Neuronal stem cell (in vitro differentiated cells): ENCODE results near the gene ZNF365.

Experiments
- DNase-seq: peaks from one replicate; pipeline ENCODE4 v3.0.0-alpha.2; 2013; ENCODE audit warnings: low spot score
- H2AFZ ChIP-seq: one replicate; pipeline ENCODE4 v1.6.1; 2013; ENCODE audit warnings: mild to moderate bottlenecking, low read length, inconsistent platforms
- H2AK5ac ChIP-seq: 2 replicates; pipeline ENCODE4 v1.6.1; 2013; ENCODE audit warnings: low read depth, mild to moderate bottlenecking, inconsistent platforms, low read length, moderate library complexity, mixed read lengths
- H2BK120ac ChIP-seq: 2 replicates; pipeline ENCODE4 v1.6.1; 2013; ENCODE audit warnings: low read depth, mild to moderate bottlenecking, inconsistent platforms, low read length, moderate library complexity, mixed read lengths
- H2BK12ac ChIP-seq: one replicate; pipeline ENCODE4 v1.6.1; 2013; ENCODE audit warnings: low read length, inconsistent platforms
- H2BK15ac ChIP-seq: 2 replicates; pipeline ENCODE4 v1.6.1; 2013; ENCODE audit warnings: mild to moderate bottlenecking, low read length, inconsistent platforms, mixed read lengths
- H2BK5ac ChIP-seq: one replicate; pipeline ENCODE4 v1.6.1; 2013; ENCODE audit warnings: inconsistent platforms, mild to moderate bottlenecking, low read length, moderate library complexity
- H3K14ac ChIP-seq: one replicate; pipeline ENCODE4 v1.6.1; 2013; ENCODE audit warnings: low read length, inconsistent platforms
- H3K18ac ChIP-seq: 2 replicates; pipeline ENCODE4 v1.6.1; 2013; ENCODE audit warnings: low read length, inconsistent platforms
- H3K23ac ChIP-seq: 2 replicates; pipeline ENCODE4 v1.6.1; 2013; ENCODE audit warnings: low read depth, mild to moderate bottlenecking, mixed read lengths, low read length, inconsistent platforms; ENCODE audit not compliant: poor library complexity
- H3K27ac ChIP-seq: replicated peaks from 3 replicates; pipeline ENCODE4 v1.5.1; 2013; ENCODE audit warnings: low read length, inconsistent platforms
- H3K27me3 ChIP-seq, 3 experiments: 2 replicates each; pipeline ENCODE4 v1.6.1; 2013; ENCODE audit warnings: low read length in 3 of 3, mild to moderate bottlenecking in 2 of 3, inconsistent platforms in 1 of 3, low read depth in 1 of 3, mixed read lengths in 1 of 3, moderate library complexity in 1 of 3; ENCODE audit not compliant: control insufficient read depth in 3 of 3, insufficient read depth in 3 of 3
- H3K36me3 ChIP-seq, 2 donors: replicated peaks in 1 of 2; 2 replicates each; pipeline ENCODE4 v1.6.1; 2013; ENCODE audit warnings: low read length in 2 of 2; ENCODE audit not compliant: control insufficient read depth in 2 of 2, insufficient read depth in 2 of 2
- H3K4ac ChIP-seq: 2 replicates; pipeline ENCODE4 v1.6.1; 2013; ENCODE audit warnings: inconsistent platforms, mild to moderate bottlenecking, low read length, moderate library complexity
- H3K4me1 ChIP-seq, 2 donors: 1 replicate in 1 of 2; 2 replicates in 1 of 2; pipeline ENCODE4 v1.6.1; 2013; ENCODE audit warnings: low read length in 2 of 2, low read depth in 1 of 2; ENCODE audit not compliant: control insufficient read depth in 2 of 2, insufficient read depth in 1 of 2
- H3K4me2 ChIP-seq: one replicate; pipeline ENCODE4 v1.6.1; 2013; ENCODE audit warnings: mild to moderate bottlenecking, low read length, inconsistent platforms; ENCODE audit not compliant: insufficient read depth, poor library complexity, severe bottlenecking
- H3K4me3 ChIP-seq, 2 donors: 2 replicates each; pipeline ENCODE4 v1.5.1; 2013; ENCODE audit warnings: low read length in 2 of 2, mild to moderate bottlenecking in 2 of 2, inconsistent platforms in 1 of 2, moderate library complexity in 1 of 2
- H3K79me1 ChIP-seq: one replicate; pipeline ENCODE4 v1.6.1; 2013; ENCODE audit warnings: low read depth, mild to moderate bottlenecking, inconsistent platforms, low read length, moderate library complexity
- H3K9ac ChIP-seq: one replicate; pipeline ENCODE4 v1.6.1; 2013; ENCODE audit warnings: mild to moderate bottlenecking, low read depth, low read length, inconsistent platforms; ENCODE audit not compliant: poor library complexity
- H3K9me3 ChIP-seq, 2 donors: replicated peaks in 1 of 2; 2 replicates each; pipeline versions ENCODE3 to v1.6.1; 2013; ENCODE audit warnings: low read length in 2 of 2, mild to moderate bottlenecking in 2 of 2, inconsistent platforms in 1 of 2, low read depth in 1 of 2, mixed read lengths in 1 of 2, moderate library complexity in 1 of 2; ENCODE audit not compliant: control insufficient read depth in 2 of 2, insufficient read depth in 1 of 2
- H4K8ac ChIP-seq: one replicate; pipeline ENCODE4 v1.6.1; 2013; ENCODE audit warnings: low read depth, mild to moderate bottlenecking, inconsistent platforms, low read length, moderate library complexity
- H4K91ac ChIP-seq: one replicate; pipeline ENCODE4 v1.6.1; 2013; ENCODE audit warnings: low read length, low read depth, mild to moderate bottlenecking, inconsistent platforms; ENCODE audit not compliant: poor library complexity
- WGBS, 2 donors: extraction: QIAGEN DNeasy Blood & Tissue Kit; methylation state at CpG; one replicate each; pipeline ENCODE4 v1.1.7; 2013; ENCODE audit warnings: missing lambda C conversion rate in 2 of 2, mixed read lengths in 1 of 2; ENCODE audit not compliant: insufficient read length in 2 of 2, insufficient replicate concordance in 1 of 2; ENCODE audit errors: extremely low coverage in 2 of 2; 5-methylcytosine and 5-hydroxymethylcytosine counted together

The ZNF365 gene

GRCh38 chr10:62413652-62414051 lies 39.5 kb downstream of the ZNF365 start:
- H2BK5ac ChIP-seq = no peak overlapping the region
- H4K91ac ChIP-seq = no peak overlapping the region
- H3K36me3 ChIP-seq = no peaks in the 10 kb centered on the region
- H2BK120ac ChIP-seq = no peak overlapping the region
- no peak overlapping the region for H2BK12ac ChIP-seq
- H3K79me1 ChIP-seq = no peaks in the 10 kb centered on the region
- H3K4me1 ChIP-seq = no peaks in the 10 kb centered on the region
- H3K18ac ChIP-seq = no peak overlapping the region
- H3K4me2 ChIP-seq = no peak overlapping the region
- no peak for DNase-seq
- no peak overlapping the region for H2AFZ ChIP-seq
- H3K4me3 ChIP-seq = no peak overlapping the region
- no peak overlapping the region for H3K4ac ChIP-seq
- no peak overlapping the region for H2BK15ac ChIP-seq
- H3K9ac ChIP-seq = no peak overlapping the region
- no peak overlapping the region for H3K14ac ChIP-seq
- no peak overlapping the region for H3K23ac ChIP-seq
- no peak overlapping the region for H3K27ac ChIP-seq
- H3K9me3 ChIP-seq = no peaks in the 10 kb centered on the region
- H2AK5ac ChIP-seq = no peak overlapping the region
- H3K27me3 ChIP-seq = no peaks in the 10 kb centered on the region
- H4K8ac ChIP-seq = no peak overlapping the region
- WGBS, 2 donors = no CpG with 5 or more reads among the region's 2 CpGs

- no peaks in the 10 kb centered on the region for H3K27me3 ChIP-seq
- no peak overlapping the region for H2AFZ ChIP-seq
- H3K14ac ChIP-seq = no peak overlapping the region
- H3K36me3 ChIP-seq = no peaks in the 10 kb centered on the region
- H3K9me3 ChIP-seq = no peaks in the 10 kb centered on the region
- no peak for DNase-seq
- WGBS, 2 donors = no CpG with 5 or more reads among the region's 1 CpG
- no peaks in the 10 kb centered on the region for H3K79me1 ChIP-seq
- H4K91ac ChIP-seq = no peak overlapping the region
- H2BK12ac ChIP-seq = no peak overlapping the region
- H3K4ac ChIP-seq = no peak overlapping the region
- no peak overlapping the region for H2AK5ac ChIP-seq
- H2BK120ac ChIP-seq = no peak overlapping the region
- no peak overlapping the region for H3K4me3 ChIP-seq
- H3K27ac ChIP-seq = no peak overlapping the region
- no peak overlapping the region for H2BK5ac ChIP-seq
- no peak overlapping the region for H3K18ac ChIP-seq
- H3K23ac ChIP-seq = no peak overlapping the region
- no peak overlapping the region for H3K9ac ChIP-seq
- no peaks in the 10 kb centered on the region for H3K4me1 ChIP-seq
- H2BK15ac ChIP-seq = no peak overlapping the region
- H4K8ac ChIP-seq = no peak overlapping the region
- no peak overlapping the region for H3K4me2 ChIP-seq
Observed at GRCh38 chr10:62414359-62414758, 40.2 kb downstream of the ZNF365 start.

- Histone ChIP-seq H2BK15ac (no peak overlapping the region), H2BK5ac (no peak overlapping the region), H3K79me1 (no peaks in the 10 kb centered on the region), H3K23ac (no peak overlapping the region), H4K91ac (no peak overlapping the region), H2AK5ac (no peak overlapping the region), H2AFZ (no peak overlapping the region), H3K4me2 (no peak overlapping the region), H3K4me1 (no peaks in the 10 kb centered on the region), H4K8ac (no peak overlapping the region), H2BK120ac (no peak overlapping the region), H3K14ac (no peak overlapping the region), H3K27me3 (no peaks in the 10 kb centered on the region), H3K36me3 (no peaks in the 10 kb centered on the region), H2BK12ac (no peak overlapping the region), H3K9me3 (no peaks in the 10 kb centered on the region), H3K4ac (no peak overlapping the region), H3K18ac (no peak overlapping the region), H3K4me3 (no peak overlapping the region), H3K27ac (no peak overlapping the region), H3K9ac (no peak overlapping the region)
- DNase-seq = no peak
- WGBS, 2 donors = no CpG with 5 or more reads among the region's 1 CpG
Observed at GRCh38 chr10:62422068-62422590, 48.0 kb downstream of the ZNF365 start.

- H3K18ac ChIP-seq = no peak overlapping the region
- H3K79me1 ChIP-seq = no peaks in the 10 kb centered on the region
- H3K27ac ChIP-seq = no peak overlapping the region
- no peak overlapping the region for H3K14ac ChIP-seq
- no peak overlapping the region for H2AFZ ChIP-seq
- H2BK12ac ChIP-seq = no peak overlapping the region
- no peak overlapping the region for H3K9ac ChIP-seq
- no peak overlapping the region for H4K8ac ChIP-seq
- H2BK15ac ChIP-seq = no peak overlapping the region
- H3K27me3 ChIP-seq = no peaks in the 10 kb centered on the region
- no peaks in the 10 kb centered on the region for H3K4me1 ChIP-seq
- H2BK5ac ChIP-seq = no peak overlapping the region
- no CpG with 5 or more reads among the region's 1 CpG for WGBS, 2 donors
- no peak overlapping the region for H3K4ac ChIP-seq
- H4K91ac ChIP-seq = no peak overlapping the region
- H3K23ac ChIP-seq = no peak overlapping the region
- no peaks in the 10 kb centered on the region for H3K36me3 ChIP-seq
- H3K4me3 ChIP-seq = no peak overlapping the region
- no peak overlapping the region for H2BK120ac ChIP-seq
- no peak for DNase-seq
- H3K4me2 ChIP-seq = no peak overlapping the region
- H2AK5ac ChIP-seq = no peak overlapping the region
- H3K9me3 ChIP-seq = no peaks in the 10 kb centered on the region
Observed at GRCh38 chr10:62424026-62424425, 49.9 kb downstream of the ZNF365 start.
